Measurements from ENCODE around the gene CBL. TPM values are rescaled to one million over a fixed set of nuclear protein-coding genes. Genes with fewer than 3 reads are reported as not detected.

Gene CBL
- total RNA-seq, 4 donors from 2014 or later, result 11.1 to 20.6 (median 15.9) TPM

DNA sequence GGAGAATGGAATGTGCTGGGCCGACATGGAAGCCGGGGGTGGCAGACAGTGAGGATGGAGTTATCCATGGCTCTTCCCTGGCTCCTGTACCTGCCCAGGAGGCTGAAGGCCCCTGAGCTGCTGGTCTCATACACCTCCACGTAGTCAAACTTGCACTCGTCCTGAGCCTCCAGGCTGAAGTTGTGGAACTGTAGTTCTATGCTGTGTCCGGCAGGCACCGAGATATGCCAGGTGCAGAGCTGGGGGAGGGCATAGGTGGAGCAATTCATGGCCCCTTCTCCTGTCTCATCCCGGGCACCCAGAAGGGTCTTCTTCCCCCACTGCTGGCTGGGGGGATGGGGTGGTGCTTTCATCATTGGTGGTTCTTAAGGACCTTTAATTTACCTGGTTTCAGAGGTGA lies 137.6 kb downstream of the CBL start:
- DNase-seq, result no peak
- H3K27ac ChIP-seq, result no peak overlapping the region
- no peaks in the 10 kb centered on the region for H3K9me3 ChIP-seq
- H3K27me3 ChIP-seq, result peaks cover 0 to 5% of the 10 kb centered on the region in 2 donors
- no peaks in the 10 kb centered on the region for H3K36me3 ChIP-seq
- peaks cover 3 to 30% (median 15%) of the 10 kb centered on the region in 4 donors for H3K4me1 ChIP-seq
- no peak overlapping the region for H3K4me3 ChIP-seq
- no peak for TF ChIP-seq CTCF (IDR thresholded peaks at IDR 0.05)
- no peak for TF ChIP-seq POLR2A (IDR thresholded peaks at IDR 0.05)

GRCh38 chr11:119344291-119345010 lies 138.3 kb downstream of the CBL start:
- Histone ChIP-seq H3K27ac (no peak overlapping the region), H3K27me3 (peaks cover 0 to 5% of the 10 kb centered on the region in 2 donors), H3K36me3 (no peaks in the 10 kb centered on the region), H3K4me1 (peaks cover 3 to 23% (median 14%) of the 10 kb centered on the region in 4 donors), H3K9me3 (no peaks in the 10 kb centered on the region), H3K4me3 (no peak overlapping the region)
- no peak for DNase-seq
- TF ChIP-seq POLR2A (IDR thresholded peaks at IDR 0.05) (no peak), CTCF (IDR thresholded peaks at IDR 0.05) (no peak)

GRCh38 chr11:119345685-119346084 lies 139.5 kb downstream of the CBL start:
- no peaks in the 10 kb centered on the region for H3K36me3 ChIP-seq
- H3K27ac ChIP-seq, result no peak overlapping the region
- no peaks in the 10 kb centered on the region for H3K9me3 ChIP-seq
- no peak for DNase-seq
- H3K4me3 ChIP-seq, result no peak overlapping the region
- H3K27me3 ChIP-seq, result peaks cover 0 to 5% of the 10 kb centered on the region in 2 donors
- TF ChIP-seq POLR2A (IDR thresholded peaks at IDR 0.05) (no peak), CTCF (IDR thresholded peaks at IDR 0.05) (no peak)
- H3K4me1 ChIP-seq, result peaks cover 2 to 11% (median 5%) of the 10 kb centered on the region in 4 donors

DNA sequence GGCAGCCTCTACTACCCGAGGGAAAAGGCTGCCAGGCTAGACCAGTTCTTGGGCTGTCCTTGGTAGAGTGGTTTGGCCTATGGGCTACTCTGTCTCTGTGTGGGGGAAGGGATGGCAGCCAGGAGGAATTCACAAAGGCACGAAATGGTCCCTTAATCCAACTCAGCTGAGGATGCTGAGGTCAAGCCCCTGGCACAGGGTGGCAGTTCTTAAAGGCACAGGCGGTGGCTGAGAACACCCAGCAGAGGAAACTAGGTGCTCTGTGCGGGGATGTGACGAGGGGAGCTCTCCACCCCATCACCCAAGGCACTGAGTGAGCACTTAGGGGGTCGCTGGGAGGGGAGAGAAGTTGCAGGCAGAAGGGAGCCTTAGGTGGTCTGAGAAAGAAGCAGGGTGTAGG lies 140.5 kb downstream of the CBL start, which contains the start of gene MFRP:
TSS of gene MFRP (minus strand) at position 101 of the 400 bp plus-strand sequence. CDS start 192 bp downstream, outside the sequence.
- Histone ChIP-seq H3K27ac (no peak within 1 kb of the TSS), H3K4me3 (no peak within 1 kb of the TSS), H3K4me1 (peaks cover 0 to 2% (median 0%) of the 10 kb centered on the region in 4 donors), H3K36me3 (no peaks in the 10 kb centered on the region), H3K9me3 (no peaks in the 10 kb centered on the region), H3K27me3 (no peaks in the 10 kb centered on the region)
- TF ChIP-seq POLR2A (IDR thresholded peaks at IDR 0.05) (no peak), CTCF (IDR thresholded peaks at IDR 0.05) (no peak)
- DNase-seq, result no peak

DNA sequence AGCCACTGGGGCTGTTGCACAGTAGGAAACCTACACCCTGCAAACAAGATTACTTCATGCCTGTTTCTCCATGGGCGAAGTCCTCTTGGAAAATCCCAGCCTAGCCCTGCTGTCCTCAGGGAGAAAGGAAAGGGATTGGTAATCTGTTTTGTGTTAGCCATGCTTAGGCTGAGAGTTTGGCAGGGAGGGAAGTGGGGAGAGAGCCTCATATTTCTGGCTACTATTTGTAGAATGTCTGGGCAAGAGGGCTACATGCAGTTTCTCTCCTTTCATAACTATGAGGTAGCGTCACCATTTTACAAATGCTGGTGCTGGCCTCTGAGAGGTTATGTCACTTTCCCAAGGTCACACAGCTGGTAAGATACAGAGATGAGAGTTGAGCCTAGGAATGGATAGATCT lies 141.1 kb downstream of the CBL start:
- Histone ChIP-seq H3K4me1 (no peaks in the 10 kb centered on the region), H3K27me3 (no peaks in the 10 kb centered on the region), H3K36me3 (no peaks in the 10 kb centered on the region), H3K9me3 (no peaks in the 10 kb centered on the region), H3K27ac (no peak overlapping the region), H3K4me3 (no peak overlapping the region)
- no peak for TF ChIP-seq CTCF (IDR thresholded peaks at IDR 0.05)
- no peak for TF ChIP-seq POLR2A (IDR thresholded peaks at IDR 0.05)
- no peak for DNase-seq
